Measurements from ENCODE around the gene PTTG1IP.

DNA sequence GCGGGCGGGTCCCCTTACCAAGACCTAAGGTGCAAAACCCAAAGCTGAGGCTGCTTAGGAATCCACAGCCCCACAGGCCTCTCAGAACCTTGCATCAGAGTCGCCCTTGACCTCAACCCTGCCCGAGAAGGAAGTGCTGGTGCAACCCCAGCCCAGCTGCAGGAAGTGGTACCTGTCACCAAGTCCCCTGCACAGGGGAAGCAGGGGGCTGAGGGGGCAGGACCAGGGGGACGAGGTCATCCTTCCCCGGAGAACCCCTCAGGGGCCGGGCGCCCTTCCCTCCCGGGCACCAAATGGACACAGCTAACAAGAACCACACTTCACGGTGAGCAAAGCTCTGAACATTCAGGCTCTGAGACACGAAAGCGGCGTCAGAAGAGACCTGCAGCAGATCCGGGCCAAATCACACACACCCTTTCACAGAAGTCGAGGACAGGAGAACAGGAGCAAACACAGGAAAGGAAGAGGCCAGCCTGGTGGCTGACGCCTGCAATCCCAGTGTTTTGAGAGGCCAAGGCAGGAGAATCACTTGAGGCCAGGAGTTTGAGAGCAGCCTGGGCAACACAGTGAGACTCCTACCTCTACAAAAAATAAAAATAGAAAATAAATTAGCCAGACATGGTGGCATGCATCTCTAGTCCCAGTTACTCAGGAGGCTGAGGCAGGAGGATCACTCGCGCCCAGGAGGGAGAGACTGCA lies 40.8 kb upstream of the PTTG1IP start:
- TF ChIP-seq ZNF211 (tag by site-specific recombination; IDR thresholded peaks at IDR 0.05; ENCODE audit: low read depth) (no peak), GFI1B (tag by site-specific recombination; IDR thresholded peaks at IDR 0.05) (no peak)
- TF ChIP-seq, protein P1, sequence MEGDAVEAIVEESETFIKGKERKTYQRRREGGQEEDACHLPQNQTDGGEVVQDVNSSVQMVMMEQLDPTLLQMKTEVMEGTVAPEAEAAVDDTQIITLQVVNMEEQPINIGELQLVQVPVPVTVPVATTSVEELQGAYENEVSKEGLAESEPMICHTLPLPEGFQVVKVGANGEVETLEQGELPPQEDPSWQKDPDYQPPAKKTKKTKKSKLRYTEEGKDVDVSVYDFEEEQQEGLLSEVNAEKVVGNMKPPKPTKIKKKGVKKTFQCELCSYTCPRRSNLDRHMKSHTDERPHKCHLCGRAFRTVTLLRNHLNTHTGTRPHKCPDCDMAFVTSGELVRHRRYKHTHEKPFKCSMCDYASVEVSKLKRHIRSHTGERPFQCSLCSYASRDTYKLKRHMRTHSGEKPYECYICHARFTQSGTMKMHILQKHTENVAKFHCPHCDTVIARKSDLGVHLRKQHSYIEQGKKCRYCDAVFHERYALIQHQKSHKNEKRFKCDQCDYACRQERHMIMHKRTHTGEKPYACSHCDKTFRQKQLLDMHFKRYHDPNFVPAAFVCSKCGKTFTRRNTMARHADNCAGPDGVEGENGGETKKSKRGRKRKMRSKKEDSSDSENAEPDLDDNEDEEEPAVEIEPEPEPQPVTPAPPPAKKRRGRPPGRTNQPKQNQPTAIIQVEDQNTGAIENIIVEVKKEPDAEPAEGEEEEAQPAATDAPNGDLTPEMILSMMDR (tag by site-specific recombination; IDR thresholded peaks at IDR 0.05), result no peak

Data from HEK293 (cell line).